Measurements from ENCODE around the gene CAPN13.

Gene CAPN13

GRCh38 chr2:30678410-30679137 is 128.7 kb downstream of the CAPN13 start:
- DNase-seq, result no peak

- DNase-seq, result no peak
These were observed 129.3 kb downstream of the CAPN13 start for GRCh38 chr2:30677861-30678385.

- no peak for DNase-seq
These were observed 130.0 kb downstream of the CAPN13 start for GRCh38 chr2:30677231-30677630.

GRCh38 chr2:30675758-30676157 is 131.5 kb downstream of the CAPN13 start:
- DNase-seq, result no peak

GRCh38 chr2:30673127-30673526 is 134.1 kb downstream of the CAPN13 start:
- no peak for DNase-seq

All from NCI-H1694 (cell line).